ENCODE measurements around the gene STIM1. TPM values are rescaled to one million over a fixed set of nuclear protein-coding genes. Genes with fewer than 3 reads are reported as not detected.
"Not testable (repeated sequence)": the region's sequence is repeated elsewhere in the genome, so short reads cannot be mapped to it uniquely, and the experiment has no call there.

Gene STIM1
- total RNA-seq, 1 experiment from 2014 or later = 23.6 TPM

DNA sequence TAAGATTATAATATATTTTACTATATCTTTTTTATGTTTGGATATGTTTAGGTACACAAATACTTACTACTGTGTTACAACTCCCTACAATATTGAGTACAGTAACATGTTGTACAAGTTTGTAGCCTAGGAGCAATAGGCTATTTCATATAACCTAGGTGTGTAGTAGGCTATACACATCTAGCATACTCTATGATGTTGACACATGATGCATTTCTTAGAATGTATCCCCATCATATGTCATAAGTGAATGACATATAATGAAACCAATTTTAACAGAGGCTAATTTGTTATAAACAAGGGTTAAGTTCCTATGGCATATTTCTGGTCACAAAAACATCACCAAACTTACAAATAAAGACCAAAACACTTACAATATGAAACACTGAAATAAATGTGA is 152.7 kb downstream of the STIM1 start:
- DNase-seq = no peak
- no peaks in the 10 kb centered on the region for H3K27me3 ChIP-seq (ENCODE audit: control insufficient read depth, insufficient read depth, low read length)
- no peak overlapping the region for H3K4me3 ChIP-seq (ENCODE audit: insufficient read depth, low read depth, low read length)

DNA sequence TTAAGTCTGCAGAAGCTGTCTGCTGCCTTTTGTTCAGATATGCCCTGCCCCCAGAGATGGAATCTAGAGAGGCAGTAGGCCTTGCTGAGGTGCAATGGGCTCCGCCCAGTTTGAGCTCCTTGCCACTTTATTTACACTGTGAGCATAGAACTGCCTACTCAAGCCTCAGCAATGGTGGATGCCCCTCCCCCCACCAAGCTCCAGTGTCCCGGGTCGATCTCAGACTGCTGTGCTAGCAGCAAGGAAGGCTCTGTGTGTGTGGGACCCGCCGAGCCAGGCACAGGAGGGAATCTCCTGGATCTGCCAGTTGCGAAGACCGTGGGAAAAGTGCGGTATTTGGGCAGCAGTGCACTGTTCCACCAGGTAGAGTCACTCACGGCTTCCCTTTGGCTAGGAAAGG is 161.1 kb downstream of the STIM1 start:
- DNase-seq; H3K36me3 ChIP-seq (replicated peaks; ENCODE audit: control insufficient read depth, insufficient read depth, low read length); H3K4me3 ChIP-seq (ENCODE audit: insufficient read depth, low read depth, low read length): not testable (repeated sequence)

More for the DNA sequence above, 152.7 kb downstream of the STIM1 start:
- H3K36me3 ChIP-seq (replicated peaks; ENCODE audit: control insufficient read depth, insufficient read depth, low read length) = no peaks in the 10 kb centered on the region

DNA sequence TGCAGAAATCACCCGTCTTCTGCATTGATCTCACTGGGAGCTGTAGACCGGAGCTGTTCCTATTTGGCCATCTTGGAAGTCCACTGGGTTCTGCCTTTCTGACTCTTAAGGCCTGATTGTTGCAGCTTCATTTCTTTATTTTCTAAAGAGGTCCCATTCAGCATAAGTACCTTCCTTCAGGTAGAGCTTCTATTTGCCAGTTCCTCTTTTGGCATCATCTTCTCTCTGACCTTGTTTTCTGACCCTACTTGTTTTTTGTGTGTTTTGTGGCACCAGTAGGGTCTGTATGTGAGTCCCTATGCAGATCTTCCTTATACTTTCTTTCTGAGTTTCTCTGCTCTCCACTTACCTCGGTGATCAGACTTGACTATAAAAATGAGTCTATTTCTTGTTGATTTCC is 161.7 kb downstream of the STIM1 start:
- no peak overlapping the region for H3K4me3 ChIP-seq (ENCODE audit: insufficient read depth, low read depth, low read length)
- no peaks in the 10 kb centered on the region for H3K36me3 ChIP-seq (replicated peaks; ENCODE audit: control insufficient read depth, insufficient read depth, low read length)
- H3K27me3 ChIP-seq (ENCODE audit: control insufficient read depth, insufficient read depth, low read length) = no peaks in the 10 kb centered on the region
- no peak for DNase-seq

More for the DNA sequence above, 161.1 kb downstream of the STIM1 start:
- not testable (repeated sequence) for H3K27me3 ChIP-seq (ENCODE audit: control insufficient read depth, insufficient read depth, low read length)

DNA sequence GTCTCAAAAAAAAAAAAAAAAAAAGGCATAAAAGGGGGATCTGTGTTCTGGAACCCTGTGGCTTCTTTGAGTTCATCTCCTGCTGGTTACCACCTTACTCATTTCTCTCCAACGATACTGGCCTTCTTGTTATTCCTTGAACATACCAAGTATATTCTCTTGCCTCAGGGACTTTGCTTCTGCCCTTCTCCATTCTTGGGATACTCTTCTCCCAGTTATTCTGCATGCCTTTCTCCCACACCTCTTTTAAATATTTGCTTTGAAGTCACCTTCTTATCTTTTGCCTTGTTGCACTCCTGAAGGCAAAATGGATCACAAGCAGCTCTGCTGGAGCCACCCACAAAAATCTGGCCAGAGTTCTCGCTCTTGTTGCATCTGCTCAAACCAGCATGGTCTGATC is 163.2 kb downstream of the STIM1 start:
- no peak for DNase-seq
- no peak overlapping the region for H3K4me3 ChIP-seq (ENCODE audit: insufficient read depth, low read depth, low read length)
- no peaks in the 10 kb centered on the region for H3K36me3 ChIP-seq (replicated peaks; ENCODE audit: control insufficient read depth, insufficient read depth, low read length)
- H3K27me3 ChIP-seq (ENCODE audit: control insufficient read depth, insufficient read depth, low read length) = no peaks in the 10 kb centered on the region

DNA sequence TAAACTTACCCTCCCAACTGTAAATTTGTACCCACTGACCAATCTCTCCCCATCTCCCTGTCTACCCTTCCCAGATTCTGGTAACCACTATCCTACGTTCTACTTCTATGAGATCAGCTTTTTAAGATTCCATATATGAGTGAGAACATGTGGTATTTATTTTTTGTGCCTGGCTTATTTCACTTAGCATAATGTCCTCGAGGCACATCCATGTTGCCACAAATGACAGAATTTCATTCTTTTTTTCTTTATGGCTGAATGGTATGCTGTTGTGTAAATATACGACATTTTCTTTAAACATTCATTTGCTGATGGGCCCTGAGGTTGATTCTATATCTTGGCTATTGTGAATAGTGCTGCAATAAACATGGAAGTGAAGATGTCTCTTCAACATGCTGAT is 164.4 kb downstream of the STIM1 start:
- Histone ChIP-seq H3K4me3 (ENCODE audit: insufficient read depth, low read depth, low read length) (no peak overlapping the region), H3K36me3 (replicated peaks; ENCODE audit: control insufficient read depth, insufficient read depth, low read length) (no peaks in the 10 kb centered on the region), H3K27me3 (ENCODE audit: control insufficient read depth, insufficient read depth, low read length) (no peaks in the 10 kb centered on the region)
- DNase-seq = no peak

DNA sequence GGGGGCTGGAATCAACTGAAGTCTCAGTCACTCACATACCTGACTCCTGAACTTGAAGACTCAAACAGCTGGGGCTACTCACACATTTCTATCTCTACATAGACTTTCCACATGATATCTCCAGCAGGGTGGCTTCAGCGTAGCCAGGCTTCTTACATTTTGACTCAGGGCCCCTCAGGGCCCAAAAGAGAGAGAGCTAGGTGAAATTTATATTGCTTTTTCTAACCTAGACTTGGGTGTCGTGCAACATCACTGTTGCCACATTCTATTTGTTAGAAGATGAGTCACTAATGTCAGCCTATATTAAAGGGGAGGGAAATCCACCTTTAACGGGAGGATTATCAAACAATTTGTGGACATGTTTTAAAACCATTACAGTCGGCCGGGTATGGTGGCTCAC is 167.2 kb downstream of the STIM1 start:
- no peak for DNase-seq
- no peak overlapping the region for H3K4me3 ChIP-seq (ENCODE audit: insufficient read depth, low read depth, low read length)
- no peaks in the 10 kb centered on the region for H3K36me3 ChIP-seq (replicated peaks; ENCODE audit: control insufficient read depth, insufficient read depth, low read length)
- H3K27me3 ChIP-seq (ENCODE audit: control insufficient read depth, insufficient read depth, low read length) = no peaks in the 10 kb centered on the region

DNA sequence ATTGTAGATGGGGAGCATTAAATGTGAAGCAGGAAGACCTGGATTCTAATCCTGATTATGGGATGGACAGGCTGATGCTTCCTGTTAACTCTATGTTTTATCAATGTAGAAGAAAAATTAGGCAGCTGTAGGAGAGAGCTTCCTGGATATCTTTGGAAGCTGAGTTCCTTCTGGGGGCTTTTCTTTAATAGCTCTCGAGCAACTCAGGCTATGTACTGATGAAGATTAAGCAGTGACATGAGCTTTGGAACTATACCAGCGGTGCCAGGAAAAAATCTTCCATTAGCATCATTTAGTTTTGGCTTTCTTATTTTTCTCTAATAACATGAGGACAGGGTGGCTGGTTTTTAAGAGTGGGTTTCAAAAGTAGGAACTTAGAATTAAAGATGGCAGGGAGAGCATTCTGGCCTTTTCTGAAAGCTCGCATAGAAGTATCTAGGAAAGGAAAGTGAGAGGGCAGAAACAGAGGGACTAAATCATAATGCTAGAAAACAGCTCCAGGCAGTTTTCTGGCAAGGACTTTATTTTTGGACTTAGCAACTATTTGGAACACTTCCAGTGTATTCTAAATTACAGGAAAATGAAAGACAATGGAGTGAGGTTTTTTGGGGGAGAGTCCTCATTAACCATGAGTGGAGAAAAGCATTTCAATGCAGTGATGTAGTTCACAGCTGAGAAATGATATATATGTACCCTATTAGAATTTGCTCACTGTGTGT is 169.9 kb downstream of the STIM1 start:
- H3K27me3 ChIP-seq (ENCODE audit: control insufficient read depth, insufficient read depth, low read length) = no peaks in the 10 kb centered on the region
- DNase-seq = no peak
- no peaks in the 10 kb centered on the region for H3K36me3 ChIP-seq (replicated peaks; ENCODE audit: control insufficient read depth, insufficient read depth, low read length)
- no peak overlapping the region for H3K4me3 ChIP-seq (ENCODE audit: insufficient read depth, low read depth, low read length)

DNA sequence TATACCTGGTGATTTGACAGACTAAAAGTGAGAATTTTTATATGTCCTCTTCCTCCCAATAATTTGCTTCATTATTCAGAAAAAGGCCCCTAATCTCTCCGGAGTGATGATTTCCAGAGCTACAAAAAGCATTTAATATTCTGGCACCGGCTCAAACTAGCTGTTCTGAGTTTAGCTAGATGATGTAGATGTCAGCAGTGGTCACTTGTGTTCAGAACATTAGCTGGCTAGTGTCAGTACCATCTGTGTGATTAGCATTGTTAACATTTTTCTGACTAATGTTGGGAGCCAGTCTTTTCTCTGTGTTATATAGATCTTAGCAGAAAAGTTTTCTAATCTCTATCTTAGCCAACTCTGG is 170.5 kb downstream of the STIM1 start:
- no peak for DNase-seq
- Histone ChIP-seq H3K4me3 (ENCODE audit: insufficient read depth, low read depth, low read length) (no peak overlapping the region), H3K27me3 (ENCODE audit: control insufficient read depth, insufficient read depth, low read length) (no peaks in the 10 kb centered on the region), H3K36me3 (replicated peaks; ENCODE audit: control insufficient read depth, insufficient read depth, low read length) (no peaks in the 10 kb centered on the region)

DNA sequence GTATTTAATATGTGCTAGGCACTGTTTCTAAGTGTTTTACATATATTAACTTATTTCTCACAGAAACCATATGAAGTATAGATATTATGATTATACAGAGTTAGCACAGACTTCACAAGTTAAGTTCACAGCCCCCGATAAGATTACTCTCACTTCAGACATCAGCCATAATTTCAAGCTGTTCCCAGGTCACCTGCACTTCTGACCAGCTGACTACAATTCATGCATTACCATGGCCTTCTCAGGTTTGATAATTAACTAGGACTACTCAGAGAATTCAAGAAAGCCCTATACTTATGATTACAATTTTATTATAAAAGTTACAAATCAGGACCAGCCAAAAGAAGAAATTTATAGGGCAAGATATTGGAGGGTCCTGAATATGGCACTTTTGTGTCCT is 170.9 kb downstream of the STIM1 start:
- no peaks in the 10 kb centered on the region for H3K36me3 ChIP-seq (replicated peaks; ENCODE audit: control insufficient read depth, insufficient read depth, low read length)
- DNase-seq = no peak

DNA sequence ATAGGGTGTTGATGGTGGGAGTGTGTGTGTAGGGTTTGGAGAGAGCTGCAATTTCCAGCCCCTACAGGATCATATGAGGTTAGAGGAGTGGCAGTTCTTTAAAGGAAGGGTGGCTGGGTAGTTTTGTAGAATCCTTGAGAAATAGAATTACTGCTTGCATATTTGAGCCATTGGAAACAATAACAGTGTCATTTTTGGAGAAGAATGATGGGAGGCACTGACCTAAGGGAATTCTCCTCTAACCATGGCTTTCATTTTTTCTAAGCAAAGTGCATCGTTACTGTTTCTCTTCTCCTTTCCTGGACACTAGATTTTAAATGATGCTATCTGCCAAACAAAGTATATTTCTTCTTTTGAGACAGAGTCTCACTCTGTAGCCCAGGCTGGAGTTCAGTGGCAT is 172.3 kb downstream of the STIM1 start:
- H3K36me3 ChIP-seq (replicated peaks; ENCODE audit: control insufficient read depth, insufficient read depth, low read length) = no peaks in the 10 kb centered on the region
- H3K27me3 ChIP-seq (ENCODE audit: control insufficient read depth, insufficient read depth, low read length) = no peaks in the 10 kb centered on the region
- no peak overlapping the region for H3K4me3 ChIP-seq (ENCODE audit: insufficient read depth, low read depth, low read length)
- no peak for DNase-seq

More for the DNA sequence above, 170.9 kb downstream of the STIM1 start:
- Histone ChIP-seq H3K27me3 (ENCODE audit: control insufficient read depth, insufficient read depth, low read length) (no peaks in the 10 kb centered on the region), H3K4me3 (ENCODE audit: insufficient read depth, low read depth, low read length) (no peak overlapping the region)

DNA sequence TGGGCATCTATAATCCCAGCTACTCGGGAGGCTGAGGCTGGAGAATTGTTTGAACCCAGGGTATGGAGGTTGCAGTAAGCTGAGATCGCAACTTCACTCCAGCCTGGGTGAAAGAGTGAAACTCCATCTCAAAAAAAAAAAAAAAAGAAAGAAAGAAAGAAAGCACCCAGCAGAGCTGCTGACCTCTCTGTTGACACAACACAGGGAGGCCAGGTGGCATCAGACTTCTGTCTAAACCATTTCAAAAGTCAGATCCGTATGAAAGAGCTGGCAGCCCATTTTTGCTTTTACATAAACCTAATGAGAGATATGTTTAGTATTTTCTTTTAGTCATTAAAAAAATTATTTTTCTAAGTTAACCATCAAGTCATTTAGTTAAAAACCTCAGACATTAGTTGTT is 174.7 kb downstream of the STIM1 start:
- H3K36me3 ChIP-seq (replicated peaks; ENCODE audit: control insufficient read depth, insufficient read depth, low read length) = no peaks in the 10 kb centered on the region
- H3K27me3 ChIP-seq (ENCODE audit: control insufficient read depth, insufficient read depth, low read length) = no peaks in the 10 kb centered on the region
- no peak overlapping the region for H3K4me3 ChIP-seq (ENCODE audit: insufficient read depth, low read depth, low read length)
- no peak for DNase-seq

DNA sequence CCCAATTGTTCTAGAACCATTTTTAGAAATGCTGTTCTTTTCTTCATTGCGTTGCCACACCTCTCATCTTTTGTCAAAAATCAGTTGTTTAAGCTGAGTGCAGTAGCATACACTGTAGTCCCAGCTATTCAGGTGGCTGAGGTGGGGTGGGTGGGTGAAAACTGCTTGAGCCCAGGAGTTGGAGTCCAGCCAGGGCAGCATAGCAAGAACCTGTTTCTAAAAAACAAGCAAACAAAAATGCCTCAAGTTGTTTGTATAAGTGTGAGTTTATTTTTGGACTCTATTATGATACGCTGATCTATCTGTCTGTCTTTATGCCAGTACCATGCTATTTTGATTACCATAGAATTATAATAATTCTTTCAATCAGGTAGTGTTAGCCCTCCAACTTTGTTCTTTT is 176.6 kb downstream of the STIM1 start:
- H3K36me3 ChIP-seq (replicated peaks; ENCODE audit: control insufficient read depth, insufficient read depth, low read length) = no peaks in the 10 kb centered on the region
- no peak overlapping the region for H3K4me3 ChIP-seq (ENCODE audit: insufficient read depth, low read depth, low read length)
- DNase-seq = no peak
- no peaks in the 10 kb centered on the region for H3K27me3 ChIP-seq (ENCODE audit: control insufficient read depth, insufficient read depth, low read length)

DNA sequence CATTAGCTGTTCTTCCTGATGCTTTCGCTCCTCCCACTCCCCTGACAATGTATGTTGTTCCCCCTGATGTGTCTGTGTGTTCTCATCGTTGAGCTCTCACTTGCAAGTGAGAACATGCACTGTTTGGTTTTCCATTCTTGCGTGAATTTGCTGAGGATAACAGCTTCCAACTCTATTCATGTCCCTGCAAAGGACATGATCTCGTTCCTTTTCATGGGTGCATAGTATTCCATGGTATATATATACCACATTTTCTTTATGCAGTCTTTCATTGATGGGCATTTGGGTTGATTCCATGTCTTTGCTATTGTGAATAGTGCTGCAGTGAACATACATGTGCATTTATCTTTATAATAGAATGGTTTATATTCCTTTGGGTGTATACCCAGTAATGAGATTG is 180.5 kb downstream of the STIM1 start:
- no peak for DNase-seq
- H3K36me3 ChIP-seq (replicated peaks; ENCODE audit: control insufficient read depth, insufficient read depth, low read length) = no peaks in the 10 kb centered on the region
- no peak overlapping the region for H3K4me3 ChIP-seq (ENCODE audit: insufficient read depth, low read depth, low read length)
- H3K27me3 ChIP-seq (ENCODE audit: control insufficient read depth, insufficient read depth, low read length) = no peaks in the 10 kb centered on the region

DNA sequence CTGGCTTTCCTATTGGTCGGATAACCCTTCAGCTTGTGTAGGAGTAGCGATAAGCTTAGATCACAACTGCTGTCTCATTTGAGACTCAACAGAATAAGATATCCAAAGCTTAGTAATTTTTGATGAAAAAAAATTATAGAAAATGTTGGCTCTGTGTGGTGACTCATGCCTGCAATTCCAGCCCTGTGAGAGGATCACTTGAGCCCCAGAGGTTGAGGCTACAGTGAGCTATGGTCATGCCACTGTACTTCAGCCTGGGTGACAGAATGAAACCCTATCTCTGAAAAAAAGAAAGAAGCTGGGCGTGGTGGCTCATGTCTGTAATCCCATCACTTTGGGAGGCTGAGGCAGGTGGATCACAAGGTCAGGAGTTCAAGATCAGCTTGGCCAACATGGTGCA is 183.5 kb downstream of the STIM1 start:
- no peaks in the 10 kb centered on the region for H3K36me3 ChIP-seq (replicated peaks; ENCODE audit: control insufficient read depth, insufficient read depth, low read length)
- no peaks in the 10 kb centered on the region for H3K27me3 ChIP-seq (ENCODE audit: control insufficient read depth, insufficient read depth, low read length)
- DNase-seq = no peak
- H3K4me3 ChIP-seq (ENCODE audit: insufficient read depth, low read depth, low read length) = no peak overlapping the region

DNA sequence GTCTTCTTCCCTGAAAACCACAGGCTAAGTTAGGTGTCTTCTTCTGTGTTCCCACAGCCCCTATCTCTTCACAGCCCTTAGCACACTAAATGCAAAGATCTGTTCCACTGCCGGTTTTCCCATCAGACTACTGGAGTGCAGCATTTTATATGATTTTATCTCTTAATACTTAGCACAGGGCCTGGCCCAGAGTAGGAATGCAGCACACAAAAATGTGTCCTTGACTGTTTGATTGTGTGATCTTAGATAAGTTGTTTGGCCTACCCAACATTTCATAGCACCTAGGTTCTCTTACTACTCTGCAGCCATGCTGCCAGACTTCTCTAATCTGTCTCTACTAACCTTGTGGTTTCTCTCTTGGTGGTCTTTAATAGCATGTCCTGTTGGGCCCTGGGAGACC is 185.0 kb downstream of the STIM1 start:
- Histone ChIP-seq H3K36me3 (replicated peaks; ENCODE audit: control insufficient read depth, insufficient read depth, low read length) (no peaks in the 10 kb centered on the region), H3K27me3 (ENCODE audit: control insufficient read depth, insufficient read depth, low read length) (no peaks in the 10 kb centered on the region), H3K4me3 (ENCODE audit: insufficient read depth, low read depth, low read length) (no peak overlapping the region)
- DNase-seq = no peak
